GM19395 (cell line): ENCODE results near the gene ATP2B2.

ENCODE experiments used
- ATAC-seq: cut with Tn5 transposase; IDR thresholded peaks from one replicate; pipeline ENCODE4 v1.9.1; 2021; ENCODE audit warnings: mild to moderate bottlenecking, moderate library complexity; ENCODE audit not compliant: unreplicated experiment

ATP2B2 gene

GRCh38 chr3:10350324-10350985, 154.9 kb downstream of the ATP2B2 start:
- no peak for ATAC-seq

GRCh38 chr3:10349801-10350200, 155.6 kb downstream of the ATP2B2 start:
- no peak for ATAC-seq

- no peak for ATAC-seq
Measured at GRCh38 chr3:10348404-10348721, 157.0 kb downstream of the ATP2B2 start.

GRCh38 chr3:10347648-10348403, 157.6 kb downstream of the ATP2B2 start:
- ATAC-seq = no peak

- ATAC-seq = no peak
Measured at GRCh38 chr3:10345911-10346310, 159.5 kb downstream of the ATP2B2 start.

- no peak for ATAC-seq
Measured at GRCh38 chr3:10344944-10345575, 160.3 kb downstream of the ATP2B2 start.

- ATAC-seq = no peak
Measured at GRCh38 chr3:10344147-10344943, 161.0 kb downstream of the ATP2B2 start.

GRCh38 chr3:10343526-10343925, 161.9 kb downstream of the ATP2B2 start:
- ATAC-seq = no peak

GRCh38 chr3:10342781-10343180, 162.6 kb downstream of the ATP2B2 start:
- no peak for ATAC-seq

- ATAC-seq = no peak
Measured at GRCh38 chr3:10341901-10342398, 163.4 kb downstream of the ATP2B2 start.

GRCh38 chr3:10340476-10340875, 164.9 kb downstream of the ATP2B2 start:
- no peak for ATAC-seq

GRCh38 chr3:10340046-10340445, 165.3 kb downstream of the ATP2B2 start:
- no peak for ATAC-seq

GRCh38 chr3:10339376-10339955, 165.9 kb downstream of the ATP2B2 start:
- ATAC-seq = no peak

GRCh38 chr3:10338591-10339353, 166.6 kb downstream of the ATP2B2 start:
- no peak for ATAC-seq

GRCh38 chr3:10338164-10338470, 167.3 kb downstream of the ATP2B2 start:
- no peak for ATAC-seq

- no peak for ATAC-seq
Measured at GRCh38 chr3:10337323-10338163, 167.8 kb downstream of the ATP2B2 start.

- ATAC-seq = no peak
Measured at GRCh38 chr3:10336761-10337160, 168.6 kb downstream of the ATP2B2 start.

GRCh38 chr3:10335871-10336622, 169.3 kb downstream of the ATP2B2 start:
- no peak for ATAC-seq
